H9 (cell line): ENCODE measurements around the gene CLDN2. TPM values are rescaled to one million over a fixed set of nuclear protein-coding genes. Genes with fewer than 3 reads are reported as not detected.

Experiments
- DNase-seq: peaks from one replicate; pipeline ENCODE4 v3.0.0-alpha.2; 2017
- H2AFZ ChIP-seq: one replicate; pipeline ENCODE4 v1.6.1; 2013; ENCODE audit warnings: mild to moderate bottlenecking, low read length, control low read depth, moderate library complexity
- H2AK5ac ChIP-seq: 2 replicates; pipeline ENCODE4 v1.6.1; 2013; ENCODE audit warnings: low read length, control low read depth, mixed read lengths; ENCODE audit not compliant: insufficient read length
- H2BK120ac ChIP-seq: one replicate; pipeline ENCODE4 v1.6.1; 2013; ENCODE audit warnings: low read depth, mild to moderate bottlenecking, low read length, control low read depth, inconsistent platforms; ENCODE audit not compliant: poor library complexity, severe bottlenecking
- H2BK12ac ChIP-seq: 2 replicates; pipeline ENCODE4 v1.6.1; 2013; ENCODE audit warnings: low read length, control low read depth, mixed read lengths, low read depth; ENCODE audit not compliant: insufficient read length
- H2BK15ac ChIP-seq: 2 replicates; pipeline ENCODE4 v1.6.1; 2013; ENCODE audit warnings: low read depth, low read length, control low read depth
- H2BK20ac ChIP-seq: one replicate; pipeline ENCODE4 v1.6.1; 2013; ENCODE audit warnings: low read depth, mild to moderate bottlenecking, low read length, control low read depth, inconsistent platforms; ENCODE audit not compliant: poor library complexity, severe bottlenecking
- H2BK5ac ChIP-seq: 2 replicates; pipeline ENCODE4 v1.6.1; 2013; ENCODE audit warnings: low read length, control low read depth, mixed read lengths; ENCODE audit not compliant: insufficient read length
- H3K14ac ChIP-seq: 2 replicates; pipeline ENCODE4 v1.6.1; 2013; ENCODE audit warnings: low read length, control low read depth; ENCODE audit not compliant: insufficient read depth
- H3K18ac ChIP-seq: 2 replicates; pipeline ENCODE4 v1.6.1; 2013; ENCODE audit warnings: low read depth, mild to moderate bottlenecking, mixed read lengths, low read length, control low read depth; ENCODE audit not compliant: insufficient read length
- H3K23ac ChIP-seq: 2 replicates; pipeline ENCODE4 v1.6.1; 2013; ENCODE audit warnings: low read length, control low read depth, mixed read lengths, low read depth; ENCODE audit not compliant: insufficient read length
- H3K23me2 ChIP-seq: 2 replicates; pipeline ENCODE4 v1.6.1; 2013; ENCODE audit warnings: low read depth, mild to moderate bottlenecking, mixed read lengths, low read length, control low read depth; ENCODE audit not compliant: insufficient read length, poor library complexity, severe bottlenecking
- H3K27ac ChIP-seq: 2 replicates; pipeline ENCODE4 v1.5.1; 2013; ENCODE audit warnings: low read length, control low read depth, mixed read lengths, low read depth; ENCODE audit not compliant: insufficient read length
- H3K27me3 ChIP-seq: 2 replicates; pipeline ENCODE4 v1.6.1; 2013; ENCODE audit warnings: low read length, control low read depth, inconsistent platforms; ENCODE audit not compliant: insufficient read depth
- H3K4ac ChIP-seq: 2 replicates; pipeline ENCODE4 v1.6.1; 2013; ENCODE audit warnings: low read depth, mild to moderate bottlenecking, control low read depth, inconsistent platforms, low read length, moderate library complexity
- H3K4me1 ChIP-seq: 2 replicates; pipeline ENCODE4 v1.6.1; 2013; ENCODE audit warnings: low read length, control low read depth, inconsistent platforms; ENCODE audit not compliant: insufficient read depth
- H3K4me2 ChIP-seq: 2 replicates; pipeline ENCODE4 v1.6.1; 2013; ENCODE audit warnings: low read length, control low read depth, mixed read lengths; ENCODE audit not compliant: insufficient read length, insufficient read depth
- H3K56ac ChIP-seq: 2 replicates; pipeline ENCODE4 v1.6.1; 2013; ENCODE audit warnings: low read depth, mild to moderate bottlenecking, mixed read lengths, low read length, control low read depth; ENCODE audit not compliant: insufficient read length
- H3K79me1 ChIP-seq: 2 replicates; pipeline ENCODE4 v1.6.1; 2013; ENCODE audit warnings: low read depth, mild to moderate bottlenecking, moderate library complexity, low read length, control low read depth, inconsistent platforms; ENCODE audit not compliant: insufficient read depth, poor library complexity, severe bottlenecking
- H3K79me2 ChIP-seq: 2 replicates; pipeline ENCODE4 v1.6.1; 2013; ENCODE audit warnings: low read length, control low read depth, inconsistent platforms; ENCODE audit not compliant: insufficient read depth
- H3K9ac ChIP-seq: 2 replicates; pipeline ENCODE4 v1.6.1; 2013; ENCODE audit warnings: low read length, control low read depth, mixed read lengths; ENCODE audit not compliant: insufficient read length; ENCODE audit errors: extremely low read depth
- H3K9me3 ChIP-seq: one replicate; pipeline ENCODE4 v1.6.1; 2013; ENCODE audit warnings: low read depth, low read length, inconsistent platforms; ENCODE audit not compliant: control insufficient read depth
- H3T11ph ChIP-seq: one replicate; pipeline ENCODE4 v1.6.1; 2013; ENCODE audit warnings: mild to moderate bottlenecking, low read length, control low read depth, inconsistent platforms
- H4K20me1 ChIP-seq: one replicate; pipeline ENCODE4 v1.6.1; 2013; ENCODE audit not compliant: control insufficient read depth, insufficient read length, insufficient read depth
- H4K5ac ChIP-seq: 2 replicates; pipeline ENCODE4 v1.6.1; 2013; ENCODE audit warnings: low read depth, mild to moderate bottlenecking, mixed read lengths, low read length, control low read depth; ENCODE audit not compliant: insufficient read length
- H4K8ac ChIP-seq: replicated peaks from 2 replicates; pipeline ENCODE4 v1.6.1; 2013; ENCODE audit warnings: low read length, control low read depth, mixed read lengths, low read depth; ENCODE audit not compliant: insufficient read length
- H4K91ac ChIP-seq: 2 replicates; pipeline ENCODE4 v1.6.1; 2013; ENCODE audit warnings: low read depth, mild to moderate bottlenecking, moderate library complexity, mixed read lengths, low read length, control low read depth; ENCODE audit not compliant: insufficient read length
- H3K27ac Mint-ChIP-seq, 3 experiments: 2 replicates in 2 of 3; 3 replicates in 1 of 3; pipeline ENCODE4 v1.8.0; 2020 to 2021; ENCODE audit warnings: mixed read lengths in 3 of 3, mild to moderate bottlenecking in 1 of 3, moderate library complexity in 1 of 3
- H3K27me3 Mint-ChIP-seq: 2 replicates; pipeline ENCODE4 v1.8.0; 2021; ENCODE audit warnings: low read depth, mild to moderate bottlenecking, moderate library complexity, mixed read lengths
- H3K36me3 Mint-ChIP-seq, 3 experiments: 2 replicates in 2 of 3; 3 replicates in 1 of 3; pipeline ENCODE4 v1.8.0; 2020 to 2021; ENCODE audit warnings: low read depth in 3 of 3, mixed read lengths in 3 of 3; ENCODE audit not compliant: insufficient read depth in 1 of 3
- H3K4me1 Mint-ChIP-seq, 2 experiments: 2 replicates each; pipeline ENCODE4 v1.8.0; 2020; ENCODE audit warnings: mixed read lengths in 2 of 2
- H3K4me3 Mint-ChIP-seq, 2 experiments: 2 replicates in 1 of 2; 3 replicates in 1 of 2; pipeline ENCODE4 v1.8.0; 2020 to 2021; ENCODE audit warnings: mild to moderate bottlenecking in 2 of 2, mixed read lengths in 2 of 2, moderate library complexity in 1 of 2
- H3K9me3 Mint-ChIP-seq, 2 experiments: 2 replicates in 1 of 2; 3 replicates in 1 of 2; pipeline ENCODE4 v1.8.0; 2020; ENCODE audit warnings: mild to moderate bottlenecking in 2 of 2, mixed read lengths in 2 of 2, moderate library complexity in 1 of 2
- WGBS: extraction: QIAGEN DNeasy Blood & Tissue Kit; methylation state at CpG from one replicate; pipeline ENCODE4 v1.1.7; 2013; ENCODE audit warnings: missing lambda C conversion rate, low lambda C conversion rate, mixed read lengths; ENCODE audit not compliant: insufficient read length; ENCODE audit errors: extremely low coverage; 5-methylcytosine and 5-hydroxymethylcytosine counted together
- total RNA-seq: library from RNA; stranded (reverse); gene quantifications from 2 replicates; pipeline ENCODE4 v1.2.1, GENCODE V29; 2021
- TF ChIP-seq, protein P1 (sequence below): fragments of 200-600 bp; sonication (generic); conservative IDR thresholded peaks from 3 replicates; pipeline ENCODE4 v1.8.0; 2021; ENCODE audit warnings: antibody characterized with exemption, mild to moderate bottlenecking

The CLDN2 gene
- total RNA-seq, 1 experiment from 2014 or later = not detected

DNA sequence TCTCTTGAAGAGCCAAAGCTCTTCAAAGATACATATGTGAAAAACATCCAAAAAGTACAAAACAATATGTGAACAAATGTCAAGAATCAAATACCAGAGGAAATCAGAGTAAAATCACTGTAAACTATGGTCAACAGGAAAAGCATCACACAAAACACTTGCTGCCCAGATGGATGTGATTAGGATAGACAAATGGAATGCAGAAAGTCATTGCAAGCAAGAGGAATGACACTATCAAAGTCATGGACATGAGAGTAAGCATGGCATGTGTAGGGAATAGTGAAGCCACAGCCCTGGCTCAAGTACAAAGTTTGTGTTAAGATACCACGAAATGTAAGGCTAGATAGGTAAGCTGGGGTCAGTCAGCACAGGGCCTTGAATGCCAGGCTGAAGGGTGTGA is 37.7 kb downstream of the CLDN2 start:
- Histone ChIP-seq H2BK12ac (no peak overlapping the region), H2BK120ac (no peak overlapping the region), H3K23ac (no peak overlapping the region), H3K27me3 (no peaks in the 10 kb centered on the region), H3K9ac (no peak overlapping the region), H3K56ac (no peak overlapping the region), H3T11ph (no peak overlapping the region), H2AFZ (no peak overlapping the region), H4K5ac (no peak overlapping the region), H4K8ac (no peak overlapping the region), H4K91ac (no peak overlapping the region), H3K4ac (no peak overlapping the region), H2BK5ac (no peak overlapping the region), H3K4me2 (no peak overlapping the region), H2BK20ac (no peak overlapping the region), H3K79me1 (no peaks in the 10 kb centered on the region), H4K20me1 (no peaks in the 10 kb centered on the region), H2AK5ac (no peak overlapping the region), H3K79me2 (no peaks in the 10 kb centered on the region), H3K23me2 (no peaks in the 10 kb centered on the region), H3K14ac (no peak overlapping the region), H2BK15ac (no peak overlapping the region), H3K27ac (no peak overlapping the region), H3K9me3 (no peaks in the 10 kb centered on the region), H3K4me1 (no peaks in the 10 kb centered on the region), H3K18ac (no peak overlapping the region)
- no peak for DNase-seq
- H3K9me3 Mint-ChIP-seq = peaks cover 0 to 32% of the 10 kb centered on the region in 2 experiments; a peak in 2 of 5 replicates
- WGBS = no CpG with 5 or more reads among the region's 1 CpG
- no peaks in the 10 kb centered on the region for H3K4me1 Mint-ChIP-seq
- no peaks in the 10 kb centered on the region for H3K27me3 Mint-ChIP-seq
- H3K36me3 Mint-ChIP-seq = peaks cover 0 to 15% (median 6%) of the 10 kb centered on the region in 3 experiments; a peak in 2 of 7 replicates
- no peak overlapping the region for H3K27ac Mint-ChIP-seq
- TF ChIP-seq, protein P1, sequence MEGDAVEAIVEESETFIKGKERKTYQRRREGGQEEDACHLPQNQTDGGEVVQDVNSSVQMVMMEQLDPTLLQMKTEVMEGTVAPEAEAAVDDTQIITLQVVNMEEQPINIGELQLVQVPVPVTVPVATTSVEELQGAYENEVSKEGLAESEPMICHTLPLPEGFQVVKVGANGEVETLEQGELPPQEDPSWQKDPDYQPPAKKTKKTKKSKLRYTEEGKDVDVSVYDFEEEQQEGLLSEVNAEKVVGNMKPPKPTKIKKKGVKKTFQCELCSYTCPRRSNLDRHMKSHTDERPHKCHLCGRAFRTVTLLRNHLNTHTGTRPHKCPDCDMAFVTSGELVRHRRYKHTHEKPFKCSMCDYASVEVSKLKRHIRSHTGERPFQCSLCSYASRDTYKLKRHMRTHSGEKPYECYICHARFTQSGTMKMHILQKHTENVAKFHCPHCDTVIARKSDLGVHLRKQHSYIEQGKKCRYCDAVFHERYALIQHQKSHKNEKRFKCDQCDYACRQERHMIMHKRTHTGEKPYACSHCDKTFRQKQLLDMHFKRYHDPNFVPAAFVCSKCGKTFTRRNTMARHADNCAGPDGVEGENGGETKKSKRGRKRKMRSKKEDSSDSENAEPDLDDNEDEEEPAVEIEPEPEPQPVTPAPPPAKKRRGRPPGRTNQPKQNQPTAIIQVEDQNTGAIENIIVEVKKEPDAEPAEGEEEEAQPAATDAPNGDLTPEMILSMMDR = no peak
- H3K4me3 Mint-ChIP-seq = no peak overlapping the region
